Measurements from ENCODE around the gene SEPTIN7.
"Not testable (repeated sequence)": the region's sequence is repeated elsewhere in the genome, so short reads cannot be mapped to it uniquely, and the experiment has no call there.

Gene SEPTIN7

DNA sequence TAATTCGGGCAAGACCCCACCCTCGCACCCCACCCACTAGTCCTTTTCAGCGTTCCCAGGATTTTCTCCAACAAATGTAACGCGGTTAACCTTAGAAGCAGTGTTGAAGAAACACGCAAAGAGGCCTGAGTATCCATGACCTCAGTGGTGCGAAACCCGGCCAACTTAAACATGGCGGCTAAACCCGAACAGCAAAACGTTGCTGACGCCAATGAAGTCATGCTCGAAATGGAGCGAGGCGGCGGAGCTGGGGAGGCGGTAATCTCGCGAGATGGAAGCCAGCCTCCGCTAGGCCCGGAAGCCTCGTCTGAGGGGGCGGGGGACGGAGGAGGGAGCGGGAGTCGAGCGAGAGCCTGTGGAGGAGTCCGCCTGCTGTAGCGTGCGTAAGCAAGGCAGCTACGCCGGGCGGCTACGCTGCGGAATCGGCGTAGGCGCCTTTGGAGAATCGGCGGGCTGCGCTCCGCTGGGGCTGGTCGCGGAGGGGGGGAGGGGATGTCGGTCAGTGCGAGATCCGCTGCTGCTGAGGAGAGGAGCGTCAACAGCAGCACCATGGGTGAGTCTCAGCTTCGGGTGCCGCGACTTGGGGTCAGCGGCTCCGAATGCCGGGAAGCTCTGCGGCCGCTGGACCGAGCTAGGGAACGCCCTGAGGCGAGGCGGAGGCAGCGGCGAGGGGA lies at the start of gene SEPTIN7:
Gene SEPTIN7, plus strand, starts transcription at position 340 of the 674 bp plus-strand sequence. Its CDS starts 153 bp downstream, at position 493.
- H3K27me3 ChIP-seq (ENCODE audit: insufficient read depth, low read length), result no peaks in the 10 kb centered on the region
- H3K4me1 ChIP-seq (ENCODE audit: insufficient read depth, low read length), result peaks cover 20% of the 10 kb centered on the region
- peak within 1 kb of the TSS; percentile 98 for H3K27ac ChIP-seq (ENCODE audit: low read length)
- peak within 1 kb of the TSS; percentile 80 for H3K4me3 ChIP-seq (ENCODE audit: low read length)
- H3K9me3 ChIP-seq (ENCODE audit: insufficient read depth, low read depth, low read length), result no peaks in the 10 kb centered on the region; the same call in 1 of the 2 replicates
- H3K36me3 ChIP-seq (ENCODE audit: insufficient read depth, low read depth, low read length), result no peaks in the 10 kb centered on the region
- H3K9ac ChIP-seq (ENCODE audit: low read depth, low read length), result peak within 1 kb of the TSS; percentile 99

DNA sequence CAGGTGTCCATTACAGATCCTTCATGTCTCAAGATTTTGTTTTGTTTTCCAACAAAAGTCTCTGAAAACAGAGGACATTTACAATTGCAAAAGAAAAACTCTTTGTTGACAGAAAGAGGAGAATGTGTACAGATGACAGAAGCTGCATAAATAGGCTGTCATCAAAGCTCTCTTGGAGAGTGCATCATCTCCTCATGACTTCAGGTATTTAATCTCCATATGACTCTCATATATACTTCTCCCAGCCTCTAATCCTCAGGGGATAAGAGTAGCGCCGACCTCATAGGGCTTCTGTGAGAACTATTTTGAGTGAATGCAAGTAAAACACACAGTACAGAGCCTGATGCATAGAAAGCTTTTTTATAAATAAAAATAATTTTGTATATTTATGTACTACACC lies 48.1 kb upstream of the SEPTIN7 start:
- H3K9ac ChIP-seq (ENCODE audit: low read depth, low read length), result no peak overlapping the region
- H3K4me1 ChIP-seq (ENCODE audit: insufficient read depth, low read length), result peaks cover 2% of the 10 kb centered on the region; the same call in 1 of the 2 replicates

DNA sequence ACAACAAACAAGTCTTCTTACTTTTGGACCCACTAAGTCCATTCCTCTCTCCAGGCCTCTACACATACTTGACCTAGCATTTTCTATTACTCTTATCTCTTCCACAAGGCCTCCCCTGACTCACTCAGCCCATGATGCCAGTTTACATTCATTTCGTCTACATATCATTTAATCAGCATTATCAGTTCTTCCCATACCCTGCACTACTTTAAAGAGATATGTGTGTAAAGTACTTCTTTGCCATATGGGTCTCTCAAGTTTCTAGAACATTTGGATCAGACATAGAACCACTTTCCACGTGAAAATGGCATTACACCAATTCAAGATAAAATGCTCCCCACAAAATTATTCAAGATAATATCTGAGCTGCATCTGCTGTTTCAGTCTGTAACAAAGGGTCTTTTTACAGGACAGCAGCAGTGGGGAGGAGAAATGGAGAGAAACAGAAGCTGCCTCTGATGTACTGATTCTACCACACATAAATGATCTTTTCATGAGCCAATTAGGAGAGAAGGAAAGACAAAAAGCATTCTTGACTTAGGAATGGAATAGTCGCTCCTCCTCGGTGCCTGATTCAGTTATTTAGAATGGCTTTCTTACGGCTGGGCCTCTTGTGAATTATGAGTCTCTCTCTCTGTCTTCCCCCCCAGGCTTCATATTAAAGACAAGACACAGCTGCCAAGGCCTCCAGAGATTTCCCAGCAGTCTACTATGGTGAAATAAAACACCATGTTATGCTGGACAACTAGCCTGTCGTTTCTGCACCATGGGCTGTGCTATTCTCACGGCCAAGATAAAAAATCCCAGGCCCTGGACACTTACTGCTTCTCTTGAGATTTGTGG lies 46.9 kb upstream of the SEPTIN7 start:
- H3K27me3 ChIP-seq (ENCODE audit: insufficient read depth, low read length), result no peaks in the 10 kb centered on the region

More for the DNA sequence above, 48.1 kb upstream of the SEPTIN7 start:
- Histone ChIP-seq H3K36me3 (ENCODE audit: insufficient read depth, low read depth, low read length) (no peaks in the 10 kb centered on the region), H3K27me3 (ENCODE audit: insufficient read depth, low read length) (no peaks in the 10 kb centered on the region), H3K9me3 (ENCODE audit: insufficient read depth, low read depth, low read length) (no peaks in the 10 kb centered on the region), H3K4me3 (ENCODE audit: low read length) (no peak overlapping the region), H3K27ac (ENCODE audit: low read length) (no peak overlapping the region)

DNA sequence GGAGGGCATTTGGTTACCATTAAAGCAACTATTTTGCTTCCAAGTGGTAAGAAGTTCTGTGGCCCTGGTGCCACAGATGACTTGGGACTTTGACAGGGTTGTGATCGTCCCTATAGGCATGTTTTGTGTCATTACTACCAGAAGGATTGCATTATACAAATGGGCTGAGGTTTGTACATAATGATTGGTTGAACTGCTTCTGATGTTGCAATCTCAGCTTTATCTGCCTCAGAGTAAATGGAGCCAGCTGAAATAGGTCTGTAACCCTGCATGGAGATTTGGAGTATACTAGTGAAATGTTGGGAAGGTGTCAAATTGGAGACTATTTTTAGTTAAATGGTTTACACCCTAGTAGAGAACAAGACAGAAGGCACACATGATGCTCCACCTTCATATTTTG lies 46.1 kb upstream of the SEPTIN7 start:
- Histone ChIP-seq H3K9me3 (ENCODE audit: insufficient read depth, low read depth, low read length) (no peaks in the 10 kb centered on the region), H3K36me3 (ENCODE audit: insufficient read depth, low read depth, low read length) (no peaks in the 10 kb centered on the region), H3K27ac (ENCODE audit: low read length) (no peak overlapping the region), H3K4me3 (ENCODE audit: low read length) (no peak overlapping the region), H3K27me3 (ENCODE audit: insufficient read depth, low read length) (no peaks in the 10 kb centered on the region), H3K9ac (ENCODE audit: low read depth, low read length) (no peak overlapping the region), H3K4me1 (ENCODE audit: insufficient read depth, low read length) (no peaks in the 10 kb centered on the region)

More for the DNA sequence above, 46.9 kb upstream of the SEPTIN7 start:
- no peaks in the 10 kb centered on the region for H3K36me3 ChIP-seq (ENCODE audit: insufficient read depth, low read depth, low read length)
- no peak overlapping the region for H3K4me3 ChIP-seq (ENCODE audit: low read length)
- no peak overlapping the region for H3K9ac ChIP-seq (ENCODE audit: low read depth, low read length)
- no peaks in the 10 kb centered on the region for H3K4me1 ChIP-seq (ENCODE audit: insufficient read depth, low read length)
- no peaks in the 10 kb centered on the region for H3K9me3 ChIP-seq (ENCODE audit: insufficient read depth, low read depth, low read length)
- H3K27ac ChIP-seq (ENCODE audit: low read length), result no peak overlapping the region

DNA sequence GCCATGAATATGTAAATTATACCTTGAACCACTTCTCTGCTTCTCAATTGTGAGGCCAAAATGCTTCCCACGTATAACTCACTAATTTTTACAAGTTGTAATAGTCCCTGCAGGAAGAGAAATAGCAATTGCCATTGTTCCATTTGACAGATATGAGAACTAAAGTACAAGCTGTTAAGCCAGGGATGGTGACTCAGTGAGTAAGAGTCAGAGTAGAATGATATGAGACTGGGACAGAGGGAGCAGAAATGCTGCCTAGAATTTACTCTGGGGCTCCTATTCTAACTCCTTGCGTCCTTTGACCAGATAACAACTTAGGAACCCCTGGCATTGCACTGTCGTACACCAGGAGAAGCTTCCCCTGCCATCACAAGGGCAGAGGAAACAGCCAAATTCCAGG lies 45.1 kb upstream of the SEPTIN7 start:
- Histone ChIP-seq H3K36me3 (ENCODE audit: insufficient read depth, low read depth, low read length) (no peaks in the 10 kb centered on the region), H3K4me1 (ENCODE audit: insufficient read depth, low read length) (no peaks in the 10 kb centered on the region), H3K9me3 (ENCODE audit: insufficient read depth, low read depth, low read length) (no peaks in the 10 kb centered on the region), H3K27ac (ENCODE audit: low read length) (no peak overlapping the region), H3K27me3 (ENCODE audit: insufficient read depth, low read length) (no peaks in the 10 kb centered on the region), H3K4me3 (ENCODE audit: low read length) (no peak overlapping the region), H3K9ac (ENCODE audit: low read depth, low read length) (no peak overlapping the region)

DNA sequence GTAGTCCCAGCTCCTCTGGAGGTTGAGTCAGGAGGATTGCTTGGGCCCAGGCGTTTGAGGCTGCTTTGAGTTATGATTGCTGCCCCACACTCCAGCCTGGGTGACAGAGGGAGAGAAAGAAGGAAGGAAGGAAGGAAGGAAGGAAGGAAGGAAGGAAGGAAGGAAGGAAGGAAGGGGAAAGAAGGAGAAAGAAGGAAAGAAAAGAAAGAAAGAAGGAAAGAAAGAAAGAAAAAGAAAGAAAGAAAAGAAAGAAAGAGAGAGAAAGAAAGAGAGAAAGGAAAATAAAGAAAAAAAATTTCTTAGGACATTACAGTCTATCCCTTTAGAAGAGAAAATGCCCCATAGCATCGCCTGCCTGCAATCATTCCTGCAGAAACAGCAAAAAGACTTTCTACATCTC lies 44.4 kb upstream of the SEPTIN7 start:
- H3K4me1 ChIP-seq (ENCODE audit: insufficient read depth, low read length); H3K4me3 ChIP-seq (ENCODE audit: low read length); H3K9me3 ChIP-seq (ENCODE audit: insufficient read depth, low read depth, low read length); H3K9ac ChIP-seq (ENCODE audit: low read depth, low read length); H3K36me3 ChIP-seq (ENCODE audit: insufficient read depth, low read depth, low read length); H3K27me3 ChIP-seq (ENCODE audit: insufficient read depth, low read length); H3K27ac ChIP-seq (ENCODE audit: low read length): not testable (repeated sequence)

DNA sequence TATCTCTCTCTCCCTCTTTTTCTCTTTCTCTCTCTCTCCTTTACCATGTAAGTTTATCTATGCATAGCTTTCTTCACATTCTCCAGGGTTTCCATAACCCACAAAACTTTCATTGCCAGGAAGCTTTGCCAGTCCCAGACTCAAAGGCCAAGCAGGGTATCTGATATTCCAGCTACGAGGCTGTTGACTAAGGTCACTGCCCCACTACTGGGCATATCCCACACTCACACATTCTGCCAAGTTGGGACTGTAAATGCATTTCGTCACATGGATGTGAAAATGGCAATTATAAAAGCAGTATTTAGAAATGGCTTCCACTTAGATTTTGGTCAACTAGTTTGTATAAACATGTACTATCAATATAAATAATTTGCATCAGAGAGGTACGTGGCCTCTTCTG lies 43.3 kb upstream of the SEPTIN7 start:
- Histone ChIP-seq H3K9ac (ENCODE audit: low read depth, low read length) (no peak overlapping the region), H3K9me3 (ENCODE audit: insufficient read depth, low read depth, low read length) (no peaks in the 10 kb centered on the region), H3K27ac (ENCODE audit: low read length) (no peak overlapping the region), H3K36me3 (ENCODE audit: insufficient read depth, low read depth, low read length) (no peaks in the 10 kb centered on the region), H3K27me3 (ENCODE audit: insufficient read depth, low read length) (no peaks in the 10 kb centered on the region), H3K4me1 (ENCODE audit: insufficient read depth, low read length) (no peaks in the 10 kb centered on the region), H3K4me3 (ENCODE audit: low read length) (no peak overlapping the region)

DNA sequence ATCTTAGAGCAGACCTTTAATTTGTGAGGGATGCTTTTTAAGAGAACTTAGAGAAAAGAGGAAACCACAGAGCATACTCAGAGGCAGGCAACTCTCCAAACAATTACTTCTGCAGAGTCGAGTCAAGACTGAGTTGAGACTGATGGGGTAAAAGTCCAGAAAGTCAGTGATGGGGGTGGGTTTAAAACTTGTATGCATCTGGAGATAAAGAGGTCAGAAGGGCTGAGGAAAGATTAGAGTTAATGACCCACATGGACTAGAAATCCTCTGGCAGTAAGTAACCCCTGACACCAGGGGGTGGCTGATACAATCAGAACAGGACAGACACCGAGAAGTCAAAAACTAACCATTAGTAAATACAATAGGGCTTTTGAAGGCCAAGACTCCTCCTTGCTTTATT lies 42.4 kb upstream of the SEPTIN7 start:
- no peaks in the 10 kb centered on the region for H3K4me1 ChIP-seq (ENCODE audit: insufficient read depth, low read length)
- no peak overlapping the region for H3K27ac ChIP-seq (ENCODE audit: low read length)
- no peak overlapping the region for H3K4me3 ChIP-seq (ENCODE audit: low read length)
- H3K9me3 ChIP-seq (ENCODE audit: insufficient read depth, low read depth, low read length), result no peaks in the 10 kb centered on the region
- H3K36me3 ChIP-seq (ENCODE audit: insufficient read depth, low read depth, low read length), result no peaks in the 10 kb centered on the region
- H3K9ac ChIP-seq (ENCODE audit: low read depth, low read length), result no peak overlapping the region
- H3K27me3 ChIP-seq (ENCODE audit: insufficient read depth, low read length), result no peaks in the 10 kb centered on the region

DNA sequence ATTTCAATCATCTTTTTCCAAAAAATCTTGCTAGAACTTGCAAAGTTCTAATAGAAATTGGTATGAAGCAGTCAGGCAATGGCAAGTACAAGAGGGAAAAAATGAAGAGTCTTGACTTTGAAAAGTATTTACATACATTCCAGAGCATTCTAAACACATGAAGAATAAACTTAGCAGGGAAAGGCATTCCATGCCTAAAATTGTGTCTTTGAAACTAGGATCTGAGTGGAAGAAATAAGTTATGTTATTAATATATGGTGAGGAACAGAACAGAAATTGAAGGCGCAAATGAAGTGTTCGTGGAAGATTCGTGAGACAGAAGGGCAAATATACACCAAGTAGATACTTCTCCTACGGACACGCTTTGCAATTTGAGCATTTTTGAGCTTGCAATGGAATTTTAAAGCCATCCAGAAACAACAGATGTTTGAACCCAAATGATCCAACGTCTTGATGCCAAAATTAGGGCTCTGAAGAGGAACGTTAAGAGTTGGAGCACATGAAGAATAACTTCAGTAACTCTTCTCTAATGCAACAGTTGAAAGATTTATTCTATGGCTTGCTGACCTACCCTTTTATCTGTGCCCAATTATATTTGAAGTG lies 40.6 kb upstream of the SEPTIN7 start:
- H3K9ac ChIP-seq (ENCODE audit: low read depth, low read length), result no peak overlapping the region
- H3K36me3 ChIP-seq (ENCODE audit: insufficient read depth, low read depth, low read length), result no peaks in the 10 kb centered on the region
- H3K4me1 ChIP-seq (ENCODE audit: insufficient read depth, low read length), result no peaks in the 10 kb centered on the region
- H3K9me3 ChIP-seq (ENCODE audit: insufficient read depth, low read depth, low read length), result no peaks in the 10 kb centered on the region
- no peak overlapping the region for H3K4me3 ChIP-seq (ENCODE audit: low read length)
- no peak overlapping the region for H3K27ac ChIP-seq (ENCODE audit: low read length)
- no peaks in the 10 kb centered on the region for H3K27me3 ChIP-seq (ENCODE audit: insufficient read depth, low read length)

DNA sequence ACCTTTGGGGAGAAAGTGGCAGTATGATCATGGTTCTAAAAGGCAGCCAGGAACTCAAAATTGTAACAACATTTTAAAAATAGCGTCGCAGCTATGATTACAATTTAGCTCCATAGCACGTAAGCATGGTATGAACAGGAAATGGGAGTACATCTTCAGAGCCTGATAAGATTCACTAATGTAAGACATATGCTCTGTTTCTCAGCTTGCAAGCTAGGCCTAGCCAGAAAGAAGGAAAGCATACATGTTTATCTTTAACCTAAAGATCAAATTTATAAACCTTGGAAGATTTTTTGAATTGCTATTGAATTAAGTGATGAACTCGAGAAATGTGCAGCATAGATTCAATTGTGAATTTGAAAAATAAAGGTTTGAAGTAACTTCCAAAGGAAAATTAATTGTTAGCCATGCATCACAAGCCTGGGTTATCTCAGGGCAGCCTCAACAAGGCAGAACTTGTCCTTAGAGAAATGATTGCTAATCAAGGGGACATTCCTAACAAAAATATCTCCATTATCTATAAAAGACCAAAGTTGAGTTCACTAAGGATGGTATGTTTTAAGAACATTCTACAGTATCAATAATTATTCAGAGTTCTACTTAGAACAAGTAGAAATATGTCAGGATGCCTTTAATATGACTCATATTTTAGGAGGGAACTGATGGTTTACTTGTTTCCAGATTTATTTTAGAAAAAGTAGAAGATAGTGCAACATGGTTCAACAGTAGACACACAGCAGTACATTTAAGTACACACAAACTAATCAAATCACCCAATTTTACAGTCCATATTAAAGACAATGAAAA lies 38.8 kb upstream of the SEPTIN7 start:
- no peaks in the 10 kb centered on the region for H3K4me1 ChIP-seq (ENCODE audit: insufficient read depth, low read length)
- H3K9me3 ChIP-seq (ENCODE audit: insufficient read depth, low read depth, low read length), result no peaks in the 10 kb centered on the region
- no peaks in the 10 kb centered on the region for H3K36me3 ChIP-seq (ENCODE audit: insufficient read depth, low read depth, low read length)
- no peaks in the 10 kb centered on the region for H3K27me3 ChIP-seq (ENCODE audit: insufficient read depth, low read length)
- no peak overlapping the region for H3K9ac ChIP-seq (ENCODE audit: low read depth, low read length)
- no peak overlapping the region for H3K4me3 ChIP-seq (ENCODE audit: low read length)
- H3K27ac ChIP-seq (ENCODE audit: low read length), result no peak overlapping the region

DNA sequence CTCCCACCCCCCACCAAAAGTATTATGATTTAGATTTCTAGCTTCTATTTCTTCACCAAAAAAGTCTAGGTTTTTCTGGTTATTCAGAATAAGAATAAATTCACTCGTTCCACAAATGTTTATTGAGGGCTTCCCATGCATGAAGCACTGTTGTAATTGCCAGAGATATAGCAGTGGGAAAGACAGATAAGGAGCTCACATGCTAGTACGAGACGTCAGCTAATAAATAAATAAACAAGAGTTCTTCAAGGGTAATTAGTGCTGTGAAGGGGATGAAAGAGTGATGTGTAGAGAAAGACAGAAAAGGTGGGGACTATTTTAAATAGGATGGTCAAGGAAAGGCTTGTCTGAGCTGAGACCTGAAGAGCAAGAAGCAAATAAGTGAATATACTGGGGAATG lies 38.1 kb upstream of the SEPTIN7 start:
- Histone ChIP-seq H3K9me3 (ENCODE audit: insufficient read depth, low read depth, low read length) (no peaks in the 10 kb centered on the region), H3K36me3 (ENCODE audit: insufficient read depth, low read depth, low read length) (no peaks in the 10 kb centered on the region), H3K4me1 (ENCODE audit: insufficient read depth, low read length) (no peaks in the 10 kb centered on the region), H3K27me3 (ENCODE audit: insufficient read depth, low read length) (no peaks in the 10 kb centered on the region), H3K4me3 (ENCODE audit: low read length) (no peak overlapping the region), H3K27ac (ENCODE audit: low read length) (no peak overlapping the region), H3K9ac (ENCODE audit: low read depth, low read length) (no peak overlapping the region)
